Ovary (tissue), 3 donors: ENCODE measurements around the gene CIZ1.

ENCODE experiments used
- CTCF ChIP-seq, 3 donors: fragments of 450-650 bp in 2 of 3; fragments of 200-600 bp in 1 of 3; IDR thresholded peaks; one replicate each; pipeline versions ENCODE4 v1.5.1 to v1.8.0; 2016 to 2022; ENCODE audit warnings: antibody characterized with exemption in 3 of 3, mild to moderate bottlenecking in 1 of 3
- EP300 ChIP-seq: sonication (generic); formaldehyde crosslinking; IDR thresholded peaks from one replicate; pipeline ENCODE4 v1.6.1; 2017; ENCODE audit warnings: antibody characterized with exemption
- POLR2A ChIP-seq: fragments of 450-650 bp; IDR thresholded peaks from one replicate; pipeline ENCODE4 v1.6.1; 2017; ENCODE audit warnings: antibody characterized with exemption, mild to moderate bottlenecking, moderate library complexity
- donor health status: DM: no; HTN: no; CAD: no.

GRCh38 chr9:128149951-128150593, 41.3 kb downstream of the CIZ1 start:
- no peak for TF ChIP-seq CTCF (IDR thresholded peaks at IDR 0.05)
- no peak for TF ChIP-seq POLR2A
- TF ChIP-seq EP300 = no peak
